Endodermal cell (in vitro differentiated cells): ENCODE results near the gene LGI4. TPM values are rescaled to one million over a fixed set of nuclear protein-coding genes. Genes with fewer than 3 reads are reported as not detected.

ENCODE experiments used
- DNase-seq: peaks from one replicate; pipeline ENCODE4 v3.0.0-alpha.2; 2017
- H3K27ac ChIP-seq: 2 replicates; pipeline ENCODE4 v1.5.1; 2013; ENCODE audit warnings: mild to moderate bottlenecking, low read depth, low read length, moderate library complexity
- H3K27me3 ChIP-seq: 2 replicates; pipeline ENCODE4 v1.6.1; 2013; ENCODE audit warnings: mild to moderate bottlenecking, low read length, moderate library complexity; ENCODE audit not compliant: insufficient read depth, control insufficient read depth, poor library complexity, severe bottlenecking
- H3K36me3 ChIP-seq: 2 replicates; pipeline ENCODE4 v1.7.0; 2013; ENCODE audit warnings: mild to moderate bottlenecking, low read length, moderate library complexity; ENCODE audit not compliant: control insufficient read depth, insufficient read depth
- H3K4me1 ChIP-seq: one replicate; pipeline ENCODE4 v1.7.0; 2013; ENCODE audit warnings: low read length; ENCODE audit not compliant: control insufficient read depth, insufficient read depth
- H3K4me3 ChIP-seq: 2 replicates; pipeline ENCODE4 v1.5.1; 2013; ENCODE audit warnings: mild to moderate bottlenecking, low read length, moderate library complexity
- H3K9ac ChIP-seq: 2 replicates; pipeline ENCODE4 v1.6.1; 2013; ENCODE audit warnings: mild to moderate bottlenecking, low read length, moderate library complexity; ENCODE audit not compliant: poor library complexity, severe bottlenecking; ENCODE audit errors: extremely low read depth
- H3K9me3 ChIP-seq: 2 replicates; pipeline ENCODE4 v1.6.1; 2013; ENCODE audit warnings: mild to moderate bottlenecking, low read length, moderate library complexity; ENCODE audit not compliant: control insufficient read depth
- H3K27ac Mint-ChIP-seq: 2 replicates; pipeline ENCODE4 v1.8.0; 2020; ENCODE audit warnings: mixed read lengths
- H3K27me3 Mint-ChIP-seq: 2 replicates; pipeline ENCODE4 v1.8.0; 2021; ENCODE audit warnings: mild to moderate bottlenecking, mixed read lengths; ENCODE audit not compliant: insufficient read depth
- H3K36me3 Mint-ChIP-seq: 2 replicates; pipeline ENCODE4 v1.8.0; 2020; ENCODE audit warnings: low read depth, mixed read lengths
- H3K4me1 Mint-ChIP-seq: 2 replicates; pipeline ENCODE4 v1.8.0; 2020; ENCODE audit warnings: mixed read lengths
- H3K4me3 Mint-ChIP-seq: 2 replicates; pipeline ENCODE4 v1.8.0; 2020; ENCODE audit warnings: mild to moderate bottlenecking, moderate library complexity, mixed read lengths
- H3K9me3 Mint-ChIP-seq: 2 replicates; pipeline ENCODE4 v1.8.0; 2020; ENCODE audit warnings: mild to moderate bottlenecking, mixed read lengths
- WGBS, 2 experiments: methylation state at CpG; one replicate each; pipeline versions ENCODE4 v1.1.5 to v1.1.7; 2013; ENCODE audit warnings: missing lambda C conversion rate in 2 of 2, mixed read lengths in 1 of 2; ENCODE audit not compliant: insufficient coverage in 1 of 2, insufficient read length in 1 of 2; 5-methylcytosine and 5-hydroxymethylcytosine counted together
- total RNA-seq, 2 donors: library from RNA; stranded (reverse); fragmentation: NEBNext Ultra II Directional in 1 of 2; extraction: Animal tissue kit (Norgen Biotek cat#: 25700) in 1 of 2; gene quantifications; 2 replicates in 1 of 2; 3 replicates in 1 of 2; pipeline ENCODE4 v1.2.1, GENCODE V29; 2021
- TF ChIP-seq, protein P1 (sequence below): fragments of 200-600 bp; sonication (generic); conservative IDR thresholded peaks from 2 replicates; pipeline ENCODE4 v1.5.0; 2021; ENCODE audit warnings: antibody characterized with exemption, mild to moderate bottlenecking

LGI4 gene
- total RNA-seq, 2 donors from 2014 or later: 0.27 to 0.37 TPM

DNA sequence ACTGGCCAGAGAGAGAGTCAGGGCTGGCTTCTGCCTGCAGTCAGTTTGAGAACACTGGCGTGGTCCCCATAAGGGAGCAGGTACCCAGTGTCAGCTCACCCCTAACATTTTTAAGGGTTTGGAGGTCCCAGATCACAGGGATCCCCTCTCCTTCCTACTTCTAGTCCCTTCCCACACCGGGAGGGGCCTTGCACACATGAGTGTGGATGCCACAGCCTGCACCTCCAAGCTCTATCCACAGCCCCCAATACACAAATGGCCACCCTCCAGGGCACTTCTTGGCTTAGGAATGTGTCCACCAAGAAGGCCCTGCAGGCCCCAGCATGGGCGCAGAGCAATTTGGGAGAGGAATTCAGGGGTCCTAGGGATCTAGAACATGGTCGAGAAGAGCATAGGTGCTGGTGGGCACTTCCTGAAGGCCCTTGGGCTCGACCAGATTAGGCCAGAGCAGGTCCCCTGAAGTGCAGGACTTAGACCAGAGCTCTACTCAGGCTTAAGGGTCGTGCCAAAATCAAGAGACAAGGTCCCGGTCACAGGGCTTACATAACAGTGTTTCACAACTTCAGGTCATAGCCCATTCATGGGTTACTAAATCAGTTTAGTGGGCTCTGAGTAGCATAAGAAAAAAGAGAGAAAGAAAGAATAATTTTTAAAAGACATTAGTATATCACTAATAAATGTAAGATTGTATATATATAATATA lies 35.7 kb upstream of the LGI4 start:
- peak; percentile 30 for DNase-seq
- Mint-ChIP-seq H3K36me3 (peaks cover 24% of the 10 kb centered on the region), H3K4me1 (no peaks in the 10 kb centered on the region), H3K27me3 (no peaks in the 10 kb centered on the region), H3K27ac (no peak overlapping the region), H3K4me3 (no peak overlapping the region), H3K9me3 (peaks cover 19% of the 10 kb centered on the region)
- Histone ChIP-seq H3K4me1 (no peaks in the 10 kb centered on the region), H3K9me3 (peaks cover 18% of the 10 kb centered on the region), H3K36me3 (no peaks in the 10 kb centered on the region), H3K9ac (no peak overlapping the region), H3K27me3 (no peaks in the 10 kb centered on the region), H3K4me3 (no peak overlapping the region), H3K27ac (no peak overlapping the region)
- WGBS, 2 experiments: 85 to 89% methylated on average over 6 to 7 of the region's 7 CpGs
- TF ChIP-seq, protein P1, sequence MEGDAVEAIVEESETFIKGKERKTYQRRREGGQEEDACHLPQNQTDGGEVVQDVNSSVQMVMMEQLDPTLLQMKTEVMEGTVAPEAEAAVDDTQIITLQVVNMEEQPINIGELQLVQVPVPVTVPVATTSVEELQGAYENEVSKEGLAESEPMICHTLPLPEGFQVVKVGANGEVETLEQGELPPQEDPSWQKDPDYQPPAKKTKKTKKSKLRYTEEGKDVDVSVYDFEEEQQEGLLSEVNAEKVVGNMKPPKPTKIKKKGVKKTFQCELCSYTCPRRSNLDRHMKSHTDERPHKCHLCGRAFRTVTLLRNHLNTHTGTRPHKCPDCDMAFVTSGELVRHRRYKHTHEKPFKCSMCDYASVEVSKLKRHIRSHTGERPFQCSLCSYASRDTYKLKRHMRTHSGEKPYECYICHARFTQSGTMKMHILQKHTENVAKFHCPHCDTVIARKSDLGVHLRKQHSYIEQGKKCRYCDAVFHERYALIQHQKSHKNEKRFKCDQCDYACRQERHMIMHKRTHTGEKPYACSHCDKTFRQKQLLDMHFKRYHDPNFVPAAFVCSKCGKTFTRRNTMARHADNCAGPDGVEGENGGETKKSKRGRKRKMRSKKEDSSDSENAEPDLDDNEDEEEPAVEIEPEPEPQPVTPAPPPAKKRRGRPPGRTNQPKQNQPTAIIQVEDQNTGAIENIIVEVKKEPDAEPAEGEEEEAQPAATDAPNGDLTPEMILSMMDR: no peak

DNA sequence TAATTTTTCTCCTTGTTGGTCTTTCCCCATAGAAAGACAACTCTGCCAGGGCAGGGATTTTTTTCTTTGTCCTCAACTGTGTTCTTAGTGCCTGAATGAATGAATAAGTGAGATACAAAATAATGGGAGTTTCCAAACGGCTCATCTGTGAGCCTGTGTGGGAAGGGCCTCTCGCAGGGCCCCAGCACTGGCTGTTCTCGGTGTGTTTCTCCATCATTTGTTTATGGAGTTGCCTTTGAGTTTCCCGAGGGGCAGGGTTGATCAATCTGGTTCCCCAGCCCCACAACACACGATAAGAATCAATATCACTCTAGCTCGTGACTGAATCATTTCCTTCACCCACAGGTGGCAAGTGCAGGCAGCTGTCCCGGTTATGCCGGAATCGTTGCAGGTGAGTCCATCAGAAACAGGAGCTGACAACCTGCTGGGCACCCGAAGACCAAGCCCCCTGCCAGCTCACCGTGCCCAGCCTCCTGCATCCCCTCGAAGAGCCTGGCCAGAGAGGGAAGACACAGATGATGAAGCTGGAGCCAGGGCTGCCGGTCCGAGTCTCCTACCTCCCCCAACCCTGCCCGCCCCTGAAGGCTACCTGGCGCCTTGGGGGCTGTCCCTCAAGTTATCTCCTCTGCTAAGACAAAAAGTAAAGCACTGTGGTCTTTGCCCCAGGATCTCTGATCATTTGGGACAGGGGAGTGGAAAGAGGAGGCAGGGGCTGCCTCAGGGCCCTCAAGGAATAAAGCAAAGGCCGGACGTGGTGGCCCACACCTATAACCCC lies 34.5 kb upstream of the LGI4 start:
- H3K27ac Mint-ChIP-seq: no peak overlapping the region
- H3K4me3 ChIP-seq: no peak overlapping the region
- H3K27me3 ChIP-seq: no peaks in the 10 kb centered on the region
- no peak overlapping the region for H3K27ac ChIP-seq
- no peak overlapping the region for H3K9ac ChIP-seq
- peaks cover 27% of the 10 kb centered on the region for H3K9me3 ChIP-seq
- H3K4me1 Mint-ChIP-seq: no peaks in the 10 kb centered on the region
- DNase-seq: peak; percentile 7
- no peak overlapping the region for H3K4me3 Mint-ChIP-seq
- WGBS, 2 experiments: 87% methylated on average over 13 to 18 of the region's 18 CpGs
- no peaks in the 10 kb centered on the region for H3K4me1 ChIP-seq
- H3K36me3 Mint-ChIP-seq: peaks cover 29% of the 10 kb centered on the region
- H3K27me3 Mint-ChIP-seq: no peaks in the 10 kb centered on the region
- H3K36me3 ChIP-seq: no peaks in the 10 kb centered on the region
- peaks cover 23% of the 10 kb centered on the region for H3K9me3 Mint-ChIP-seq
- TF ChIP-seq, protein P1: no peak

DNA sequence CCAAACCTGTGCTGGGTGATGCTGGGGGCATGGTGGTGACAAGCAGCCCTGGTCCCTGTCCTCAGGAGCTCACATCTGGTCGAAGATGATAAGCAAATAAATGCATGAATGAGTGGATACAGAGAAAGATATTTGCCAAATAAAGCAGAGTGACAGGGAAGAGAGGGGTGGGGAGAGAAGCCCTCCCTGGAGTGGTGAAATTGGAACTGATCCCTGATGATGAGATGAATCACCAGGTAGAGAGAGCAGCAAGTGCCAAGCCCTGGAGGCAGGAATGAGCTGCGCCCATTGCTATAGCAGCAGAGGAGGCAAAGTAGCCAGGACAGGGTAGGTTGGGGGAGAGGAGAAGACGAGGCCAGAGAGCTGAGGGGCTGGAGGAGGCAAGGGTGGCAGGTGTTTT lies 33.3 kb upstream of the LGI4 start:
- no peak overlapping the region for H3K4me3 ChIP-seq
- DNase-seq: peak; percentile 9
- no peak overlapping the region for H3K27ac ChIP-seq
- H3K27me3 Mint-ChIP-seq: no peaks in the 10 kb centered on the region
- peaks cover 28% of the 10 kb centered on the region for H3K9me3 Mint-ChIP-seq
- no peaks in the 10 kb centered on the region for H3K4me1 ChIP-seq
- H3K36me3 ChIP-seq: no peaks in the 10 kb centered on the region
- WGBS, 2 experiments: 83 to 100% methylated on average over 1 to 3 of the region's 3 CpGs
- no peak overlapping the region for H3K4me3 Mint-ChIP-seq
- no peak overlapping the region for H3K9ac ChIP-seq
- no peaks in the 10 kb centered on the region for H3K27me3 ChIP-seq
- H3K4me1 Mint-ChIP-seq: no peaks in the 10 kb centered on the region
- H3K36me3 Mint-ChIP-seq: peaks cover 39% of the 10 kb centered on the region
- TF ChIP-seq, protein P1: no peak
- peaks cover 31% of the 10 kb centered on the region for H3K9me3 ChIP-seq
- no peak overlapping the region for H3K27ac Mint-ChIP-seq
